HG03342 (cell line): ENCODE results near the gene RHOT2.

Source experiments
- ATAC-seq: cut with Tn5 transposase; IDR thresholded peaks from one replicate; pipeline ENCODE4 v1.9.1; 2021; ENCODE audit warnings: mild to moderate bottlenecking, moderate library complexity; ENCODE audit not compliant: unreplicated experiment

The RHOT2 gene

GRCh38 chr16:667780-668518 lies at the start of gene RHOT2:
Gene RHOT2, plus strand, starts transcription at chr16:668132. Its CDS starts 68 bp downstream, at chr16:668200.
- peak; percentile 77 for ATAC-seq

GRCh38 chr16:619476-620100 lies 48.3 kb upstream of the RHOT2 start:
- ATAC-seq: no peak

GRCh38 chr16:620700-621525 lies 47.0 kb upstream of the RHOT2 start:
- no peak for ATAC-seq

GRCh38 chr16:621526-622105 lies 46.3 kb upstream of the RHOT2 start:
- no peak for ATAC-seq

GRCh38 chr16:622920-623280 lies 45.0 kb upstream of the RHOT2 start:
- ATAC-seq: no peak

GRCh38 chr16:624526-625070 lies 43.3 kb upstream of the RHOT2 start:
- no peak for ATAC-seq

GRCh38 chr16:625117-625976 lies 42.6 kb upstream of the RHOT2 start:
- no peak for ATAC-seq

GRCh38 chr16:625977-626765 lies 41.8 kb upstream of the RHOT2 start:
- ATAC-seq: no peak

GRCh38 chr16:626787-627453 lies 41.0 kb upstream of the RHOT2 start:
- ATAC-seq: no peak

- ATAC-seq: no peak
Observed at GRCh38 chr16:627454-628239, 40.3 kb upstream of the RHOT2 start.

GRCh38 chr16:628321-629061 lies 39.4 kb upstream of the RHOT2 start:
- no peak for ATAC-seq

GRCh38 chr16:629185-629832 lies 38.6 kb upstream of the RHOT2 start:
- no peak for ATAC-seq

- no peak for ATAC-seq
Observed at GRCh38 chr16:629833-630248, 38.1 kb upstream of the RHOT2 start.

GRCh38 chr16:630249-630814 lies 37.6 kb upstream of the RHOT2 start:
- no peak for ATAC-seq

GRCh38 chr16:630815-631405 lies 37.0 kb upstream of the RHOT2 start, which contains the start of gene WFIKKN1:
Gene WFIKKN1, plus strand, starts transcription at chr16:630985. Its CDS starts 269 bp downstream, at chr16:631254.
- ATAC-seq: no peak

GRCh38 chr16:631808-632358 lies 36.0 kb upstream of the RHOT2 start:
- no peak for ATAC-seq
